ENCODE data around the gene ATP5F1D. TPM values are rescaled to one million over a fixed set of nuclear protein-coding genes. Genes with fewer than 3 reads are reported as not detected.

Gene ATP5F1D
- polyA plus RNA-seq, 1 donor from 2014 or later = 339 TPM

GRCh38 chr19:1216756-1217155 is 24.8 kb upstream of the ATP5F1D start:
- no peaks in the 10 kb centered on the region for H3K9me3 Mint-ChIP-seq
- peak overlapping the region in 1 of 3 donors; percentile 72 for H3K27ac Mint-ChIP-seq
- H3K27me3 Mint-ChIP-seq = no peaks in the 10 kb centered on the region
- no peak overlapping the region for H3K4me3 Mint-ChIP-seq
- peaks cover 11 to 13% (median 12%) of the 10 kb centered on the region in 3 donors for H3K4me1 Mint-ChIP-seq
- H3K36me3 Mint-ChIP-seq = peaks cover 5% of the 10 kb centered on the region

- no peaks in the 10 kb centered on the region for H3K27me3 Mint-ChIP-seq
- H3K27ac Mint-ChIP-seq = peak overlapping the region in 1 of 3 donors; percentile 72
- H3K4me3 Mint-ChIP-seq = no peak overlapping the region
- H3K36me3 Mint-ChIP-seq = peaks cover 5% of the 10 kb centered on the region
- no peaks in the 10 kb centered on the region for H3K9me3 Mint-ChIP-seq
- H3K4me1 Mint-ChIP-seq = peaks cover 11 to 13% (median 12%) of the 10 kb centered on the region in 3 donors
These were observed 24.2 kb upstream of the ATP5F1D start for GRCh38 chr19:1217366-1217765.

GRCh38 chr19:1218751-1219567 is 22.6 kb upstream of the ATP5F1D start:
- H3K27me3 Mint-ChIP-seq = no peaks in the 10 kb centered on the region
- H3K4me3 Mint-ChIP-seq = no peak overlapping the region
- H3K9me3 Mint-ChIP-seq = no peaks in the 10 kb centered on the region
- H3K4me1 Mint-ChIP-seq = peaks cover 4 to 5% (median 4%) of the 10 kb centered on the region in 3 donors
- H3K27ac Mint-ChIP-seq = no peak overlapping the region
- peaks cover 3% of the 10 kb centered on the region for H3K36me3 Mint-ChIP-seq

GRCh38 chr19:1219786-1220476 is 21.6 kb upstream of the ATP5F1D start:
- Mint-ChIP-seq H3K27me3 (no peaks in the 10 kb centered on the region), H3K4me1 (peaks cover 0 to 1% (median 0%) of the 10 kb centered on the region in 3 donors), H3K4me3 (no peak overlapping the region), H3K36me3 (peaks cover 2% of the 10 kb centered on the region), H3K9me3 (no peaks in the 10 kb centered on the region), H3K27ac (no peak overlapping the region)

- no peaks in the 10 kb centered on the region for H3K9me3 Mint-ChIP-seq
- peaks cover 0 to 1% (median 0%) of the 10 kb centered on the region in 3 donors for H3K4me1 Mint-ChIP-seq
- H3K4me3 Mint-ChIP-seq = no peak overlapping the region
These were observed 21.0 kb upstream of the ATP5F1D start for GRCh38 chr19:1220477-1220930.

GRCh38 chr19:1220976-1221903 is 20.3 kb upstream of the ATP5F1D start:
- Mint-ChIP-seq H3K27me3 (no peaks in the 10 kb centered on the region), H3K36me3 (peaks cover 2% of the 10 kb centered on the region), H3K4me3 (no peak overlapping the region), H3K9me3 (no peaks in the 10 kb centered on the region), H3K27ac (no peak overlapping the region), H3K4me1 (peaks cover 0 to 1% (median 0%) of the 10 kb centered on the region in 3 donors)

More at GRCh38 chr19:1220477-1220930, 21.0 kb upstream of the ATP5F1D start:
- Mint-ChIP-seq H3K36me3 (peaks cover 2% of the 10 kb centered on the region), H3K27me3 (no peaks in the 10 kb centered on the region), H3K27ac (no peak overlapping the region)

GRCh38 chr19:1221904-1222255 is 19.7 kb upstream of the ATP5F1D start:
- Mint-ChIP-seq H3K27ac (no peak overlapping the region), H3K36me3 (peaks cover 1% of the 10 kb centered on the region), H3K4me1 (peaks cover 0 to 1% (median 0%) of the 10 kb centered on the region in 3 donors), H3K9me3 (no peaks in the 10 kb centered on the region), H3K27me3 (no peaks in the 10 kb centered on the region), H3K4me3 (no peak overlapping the region)

- no peak overlapping the region for H3K27ac Mint-ChIP-seq
- H3K9me3 Mint-ChIP-seq = no peaks in the 10 kb centered on the region
These were observed 19.2 kb upstream of the ATP5F1D start for GRCh38 chr19:1222394-1222793.

GRCh38 chr19:1223018-1223855 is 18.3 kb upstream of the ATP5F1D start:
- Mint-ChIP-seq H3K4me1 (peaks cover 0 to 1% (median 0%) of the 10 kb centered on the region in 3 donors), H3K27ac (no peak overlapping the region), H3K4me3 (no peak overlapping the region), H3K9me3 (no peaks in the 10 kb centered on the region), H3K36me3 (no peaks in the 10 kb centered on the region), H3K27me3 (no peaks in the 10 kb centered on the region)

More at GRCh38 chr19:1222394-1222793, 19.2 kb upstream of the ATP5F1D start:
- H3K27me3 Mint-ChIP-seq = no peaks in the 10 kb centered on the region
- H3K4me3 Mint-ChIP-seq = no peak overlapping the region
- no peaks in the 10 kb centered on the region for H3K36me3 Mint-ChIP-seq
- H3K4me1 Mint-ChIP-seq = peaks cover 0 to 1% (median 0%) of the 10 kb centered on the region in 3 donors

GRCh38 chr19:1224047-1224825 is 17.3 kb upstream of the ATP5F1D start:
- H3K27me3 Mint-ChIP-seq = no peaks in the 10 kb centered on the region
- H3K36me3 Mint-ChIP-seq = no peaks in the 10 kb centered on the region
- peaks cover 0 to 1% (median 0%) of the 10 kb centered on the region in 3 donors for H3K4me1 Mint-ChIP-seq
- no peak overlapping the region for H3K4me3 Mint-ChIP-seq
- no peak overlapping the region for H3K27ac Mint-ChIP-seq
- no peaks in the 10 kb centered on the region for H3K9me3 Mint-ChIP-seq

GRCh38 chr19:1224847-1225246 is 16.7 kb upstream of the ATP5F1D start:
- peaks cover 0 to 1% (median 0%) of the 10 kb centered on the region in 3 donors for H3K4me1 Mint-ChIP-seq
- no peaks in the 10 kb centered on the region for H3K27me3 Mint-ChIP-seq
- no peak overlapping the region for H3K27ac Mint-ChIP-seq
- H3K36me3 Mint-ChIP-seq = no peaks in the 10 kb centered on the region
- no peak overlapping the region for H3K4me3 Mint-ChIP-seq
- no peaks in the 10 kb centered on the region for H3K9me3 Mint-ChIP-seq

- H3K9me3 Mint-ChIP-seq = no peaks in the 10 kb centered on the region
- peaks cover 0 to 1% (median 0%) of the 10 kb centered on the region in 3 donors for H3K4me1 Mint-ChIP-seq
- H3K36me3 Mint-ChIP-seq = no peaks in the 10 kb centered on the region
- H3K27me3 Mint-ChIP-seq = no peaks in the 10 kb centered on the region
- no peak overlapping the region for H3K27ac Mint-ChIP-seq
- no peak overlapping the region for H3K4me3 Mint-ChIP-seq
These were observed 15.9 kb upstream of the ATP5F1D start for GRCh38 chr19:1225440-1226226.

GRCh38 chr19:1226227-1226518 is 15.4 kb upstream of the ATP5F1D start:
- H3K36me3 Mint-ChIP-seq = no peaks in the 10 kb centered on the region
- peaks cover 0 to 1% (median 0%) of the 10 kb centered on the region in 3 donors for H3K4me1 Mint-ChIP-seq
- no peaks in the 10 kb centered on the region for H3K9me3 Mint-ChIP-seq
- H3K27me3 Mint-ChIP-seq = no peaks in the 10 kb centered on the region
- H3K27ac Mint-ChIP-seq = no peak overlapping the region
- no peak overlapping the region for H3K4me3 Mint-ChIP-seq

Measured in IgD-negative memory B cell (primary cell).